Endothelial cell of umbilical vein (primary cell): ENCODE data around the gene SKOR1. TPM values are rescaled to one million over a fixed set of nuclear protein-coding genes. Genes with fewer than 3 reads are reported as not detected.

Experiments
- BruUV-seq: library from RNA; stranded (reverse); fragments of 400-500 nt; replicated peaks from 2 replicates; lab custom pipeline; 2021; lab: Mats Ljungman, UMichigan
- CTCF ChIA-PET: fragments of 300-600, 350-600 bp; sonication (Branson Sonifier 250); formaldehyde crosslinking; loops from one replicate; lab custom pipeline; 2021; ENCODE audit warnings: antibody characterized with exemption, inconsistent platforms; lab: Charles Lee
- POLR2A ChIA-PET: fragments of 300-600, 350-600 bp; sonication (Branson Sonifier 250); formaldehyde crosslinking; loops from one replicate; lab custom pipeline; 2021; ENCODE audit warnings: antibody characterized with exemption, inconsistent platforms; lab: Charles Lee
- DNase-seq: peaks from one replicate; pipeline ENCODE4 v3.0.0-alpha.2; 2011; ENCODE audit warnings: low read depth, low spot score
- FAIRE-seq: peaks from 2 replicates; lab custom pipeline; 2011; peaks lifted over from hg19 to GRCh38; lab: Jason Lieb, UNC
- H2AFZ ChIP-seq: 2 replicates; pipeline ENCODE4 v1.6.0; 2012; ENCODE audit warnings: low read depth, low read length, control low read depth, inconsistent platforms
- H3K27ac ChIP-seq: 2 replicates; pipeline ENCODE4 v1.5.1; 2011; ENCODE audit warnings: low read depth, mild to moderate bottlenecking, control low read depth, low read length, moderate library complexity; ENCODE audit not compliant: insufficient read depth
- H3K27me3 ChIP-seq, 2 experiments: 2 replicates each; pipeline versions ENCODE4 v1.6.0 to v1.6.1; 2011; ENCODE audit warnings: low read length in 2 of 2, mixed read lengths in 1 of 2; ENCODE audit not compliant: control insufficient read depth in 2 of 2, insufficient read depth in 2 of 2
- H3K36me3 ChIP-seq, 2 experiments: 2 replicates in 1 of 2; 3 replicates in 1 of 2; pipeline ENCODE4 v1.5.1; 2011; ENCODE audit warnings: low read length in 2 of 2, mild to moderate bottlenecking in 1 of 2, moderate library complexity in 1 of 2; ENCODE audit not compliant: control insufficient read depth in 2 of 2, insufficient read depth in 2 of 2; ENCODE audit errors: extremely low read depth in 1 of 2
- H3K4me1 ChIP-seq: 3 replicates; pipeline ENCODE4 v1.5.1; 2011; ENCODE audit warnings: mild to moderate bottlenecking, low read length; ENCODE audit not compliant: control insufficient read depth, insufficient read depth; ENCODE audit errors: extremely low read depth
- H3K4me2 ChIP-seq: 2 replicates; pipeline ENCODE4 v1.6.1; 2011; ENCODE audit warnings: low read length, control low read depth, mixed read lengths; ENCODE audit not compliant: insufficient read depth
- H3K4me3 ChIP-seq, 3 experiments: fragments of 200-600 bp in 1 of 3; sonication (generic), shearing (Covaris generic) in 1 of 3; replicated peaks in 1 of 3; 2 replicates each; pipeline ENCODE4 v1.5.1; 2011 to 2016; ENCODE audit warnings: control low read depth in 3 of 3, low read length in 3 of 3, mild to moderate bottlenecking in 2 of 3, inconsistent platforms in 1 of 3, low read depth in 1 of 3, moderate library complexity in 1 of 3; ENCODE audit not compliant: insufficient read depth in 1 of 3
- H3K79me2 ChIP-seq: 2 replicates; pipeline ENCODE4 v1.6.0; 2012; ENCODE audit warnings: low read length, inconsistent platforms; ENCODE audit not compliant: control insufficient read depth, insufficient read depth
- H3K9ac ChIP-seq: replicated peaks from 2 replicates; pipeline ENCODE3; 2011; ENCODE audit warnings: low read length, control low read depth; ENCODE audit not compliant: insufficient read depth; ENCODE audit errors: extremely low read depth
- H3K9me1 ChIP-seq: replicated peaks from 3 replicates; pipeline ENCODE4 v1.6.0; 2011; ENCODE audit warnings: mild to moderate bottlenecking, low read length; ENCODE audit not compliant: control insufficient read depth, insufficient read depth; ENCODE audit errors: extremely low read depth
- H3K9me3 ChIP-seq: replicated peaks from 2 replicates; pipeline ENCODE4 v1.5.1; 2012; ENCODE audit warnings: low read length, inconsistent platforms; ENCODE audit not compliant: control insufficient read depth, insufficient read depth
- H4K20me1 ChIP-seq: replicated peaks from 2 replicates; pipeline ENCODE3; 2011; ENCODE audit warnings: mild to moderate bottlenecking, low read length; ENCODE audit not compliant: control insufficient read depth, insufficient read depth; ENCODE audit errors: extremely low read depth
- CTCF ChIP-seq, 2 donors: IDR thresholded peaks; 1 replicate in 1 of 2; 2 replicates in 1 of 2; pipeline ENCODE4 v1.5.1; 2011; ENCODE audit warnings: low read length in 2 of 2, mild to moderate bottlenecking in 2 of 2, moderate library complexity in 2 of 2, control low read depth in 1 of 2, inconsistent platforms in 1 of 2, low read depth in 1 of 2; ENCODE audit not compliant: insufficient read depth in 1 of 2; ENCODE audit errors: extremely low read depth in 1 of 2
- EZH2 ChIP-seq: IDR thresholded peaks from 2 replicates; pipeline ENCODE4 v1.6.1; 2012; ENCODE audit warnings: borderline replicate concordance, low read depth, mild to moderate bottlenecking, moderate library complexity, low read length, inconsistent platforms; ENCODE audit not compliant: severe bottlenecking
- FOS ChIP-seq: IDR thresholded peaks from 2 replicates; pipeline ENCODE4 v1.6.1; 2011; ENCODE audit warnings: mild to moderate bottlenecking, low read length, moderate library complexity, borderline replicate concordance; ENCODE audit not compliant: insufficient read depth
- GATA2 ChIP-seq: IDR thresholded peaks from 2 replicates; pipeline ENCODE4 v1.7.0; 2011; ENCODE audit warnings: low read depth, mild to moderate bottlenecking, moderate library complexity, mixed read lengths, low read length; ENCODE audit not compliant: insufficient read length, insufficient read depth
- JUN ChIP-seq: IDR thresholded peaks from 2 replicates; pipeline ENCODE4 v1.6.1; 2011; ENCODE audit warnings: borderline replicate concordance, low read depth; ENCODE audit not compliant: insufficient read length, insufficient read depth
- MAX ChIP-seq: IDR thresholded peaks from 2 replicates; pipeline ENCODE4 v1.6.1; 2011; ENCODE audit not compliant: insufficient read depth, insufficient read length
- MYC ChIP-seq: IDR thresholded peaks from one replicate; pipeline ENCODE4 v1.6.1; 2011; ENCODE audit warnings: mild to moderate bottlenecking, low read depth, low read length
- POLR2A ChIP-seq: IDR thresholded peaks from 2 replicates; pipeline ENCODE4 v1.6.1; 2012; ENCODE audit warnings: low read depth, mild to moderate bottlenecking, control low read depth, low read length
- POLR2AphosphoS5 ChIP-seq: IDR thresholded peaks from 2 replicates; pipeline ENCODE4 v1.6.1; 2012; ENCODE audit warnings: low read depth, mild to moderate bottlenecking, control low read depth, low read length, moderate library complexity; ENCODE audit not compliant: insufficient read depth
- dilution Hi-C: fragments of 300-500 bp; cut with MboI; formaldehyde crosslinking; loops from one replicate; pipeline ENCODE4 v1.15.0; 2019; ENCODE audit warnings: low sequenced_read_pairs; ENCODE audit not compliant: extremely low pct_ligation_motif_present
- intact Hi-C: fragments of 100-400 bp; cut with micrococcal nuclease; formaldehyde crosslinking; loops from one replicate; pipeline ENCODE4 v1.10.0; 2022
- polyA plus RNA-seq, 4 experiments: library from polyadenylated mRNA; depleted of rRNA in 3 of 4; stranded (reverse) in 3 of 4; unstranded in 1 of 4; fragments of >200 nt; gene quantifications; 2 replicates each; pipeline versions ENCODE4 v1.2.1 to v1.2.3, GENCODE V29; 2011 to 2012; ENCODE audit warnings: missing spikeins in 1 of 4
- total RNA-seq: library from RNA; stranded (reverse); gene quantifications from 2 replicates; pipeline ENCODE4 v1.2.3, GENCODE V29; 2021

SKOR1 gene
- total and polyA plus RNA-seq, 2 donors (not counting 3 experiments of a cell fraction or from before 2014, with no cell fraction given), result 0.06 to 0.15 TPM

GRCh38 chr15:67855842-67856241, 30.5 kb downstream of the SKOR1 start:
- no peaks in the 10 kb centered on the region for H3K4me1 ChIP-seq
- no peaks in the 10 kb centered on the region for H4K20me1 ChIP-seq
- no peak overlapping the region for H3K4me2 ChIP-seq
- dilution Hi-C loops (no loop called here), intact Hi-C loops (no loop called here)
- ChIA-PET POLR2A (no interaction called here), CTCF (no interaction called here)
- no peak overlapping the region for H3K4me3 ChIP-seq
- H2AFZ ChIP-seq, result no peak overlapping the region
- no peak overlapping the region for H3K27ac ChIP-seq
- no TSS peak for BruUV-seq
- H3K9ac ChIP-seq, result no peak overlapping the region
- DNase-seq, result no peak
- H3K9me3 ChIP-seq, result no peaks in the 10 kb centered on the region
- peaks cover 0 to 2% of the 10 kb centered on the region in 2 experiments for H3K27me3 ChIP-seq
- TF ChIP-seq MYC (no peak), CTCF (IDR thresholded peaks at IDR 0.05; ENCODE audit: extremely low read depth in 1 of 2, insufficient read depth in 1 of 2, low read depth in 1 of 2, low read length in 2 of 2) (no peak), JUN (no peak), EZH2 (no peak), MAX (no peak), GATA2 (no peak), POLR2AphosphoS5 (no peak), FOS (no peak), POLR2A (no peak)
- H3K36me3 ChIP-seq, result no peaks in the 10 kb centered on the region
- H3K79me2 ChIP-seq, result no peaks in the 10 kb centered on the region
- FAIRE-seq, result no peak
- H3K9me1 ChIP-seq, result no peaks in the 10 kb centered on the region
